NCI-H128 (cell line): ENCODE results near the gene SLCO3A1.

Source experiments
- DNase-seq: peaks from one replicate; lab custom pipeline; 2025; ENCODE audit not compliant: unreplicated experiment; lab: John Stamatoyannopoulos, UW

SLCO3A1 gene

DNA sequence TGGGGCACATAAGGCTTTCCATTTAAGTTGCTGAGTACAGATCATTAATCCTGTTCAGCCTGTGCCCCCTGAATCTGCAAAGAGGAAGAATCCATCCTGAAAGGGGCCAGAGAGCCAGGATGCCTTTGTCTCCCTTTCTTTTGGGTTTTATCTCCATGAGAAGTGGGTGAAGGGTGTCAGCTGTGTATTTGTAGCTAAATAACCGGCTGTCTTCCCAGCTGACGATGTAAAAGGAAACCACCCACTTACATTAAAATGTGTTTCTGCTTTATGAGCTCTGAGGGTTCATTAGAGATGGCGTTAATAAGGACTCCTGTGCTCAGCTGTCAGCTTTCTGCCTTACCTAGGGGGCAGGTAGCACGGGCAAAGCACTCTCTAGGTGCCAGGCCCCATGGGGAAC, 83.4 kb downstream of the SLCO3A1 start:
- peak; percentile 12 for DNase-seq

DNA sequence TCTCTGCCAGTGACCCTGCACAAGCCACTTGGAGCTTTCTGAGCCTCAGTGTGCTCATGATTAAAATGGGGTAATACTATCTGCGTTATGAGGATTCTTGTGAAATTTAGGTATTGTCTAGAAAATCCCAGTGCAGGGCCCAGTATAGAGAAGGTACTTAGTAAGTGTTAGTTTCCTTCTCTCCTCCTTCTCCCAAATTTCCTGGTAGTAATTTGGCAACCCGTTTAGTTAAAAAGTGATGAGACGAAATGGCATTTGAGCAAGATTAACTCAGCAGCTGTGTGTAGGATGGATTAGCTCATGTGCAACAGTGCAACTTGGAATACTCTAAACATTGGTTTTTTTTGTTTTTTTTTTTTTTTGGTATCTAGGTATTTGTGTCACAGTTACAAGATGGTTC, 84.6 kb downstream of the SLCO3A1 start:
- DNase-seq: no peak

- DNase-seq: no peak
Measured at GRCh38 chr15:91939403-91939831, 85.9 kb downstream of the SLCO3A1 start.

- DNase-seq: no peak
Measured at GRCh38 chr15:91940496-91941381, 87.2 kb downstream of the SLCO3A1 start.

- no peak for DNase-seq
Measured at GRCh38 chr15:91941871-91942658, 88.6 kb downstream of the SLCO3A1 start.

DNA sequence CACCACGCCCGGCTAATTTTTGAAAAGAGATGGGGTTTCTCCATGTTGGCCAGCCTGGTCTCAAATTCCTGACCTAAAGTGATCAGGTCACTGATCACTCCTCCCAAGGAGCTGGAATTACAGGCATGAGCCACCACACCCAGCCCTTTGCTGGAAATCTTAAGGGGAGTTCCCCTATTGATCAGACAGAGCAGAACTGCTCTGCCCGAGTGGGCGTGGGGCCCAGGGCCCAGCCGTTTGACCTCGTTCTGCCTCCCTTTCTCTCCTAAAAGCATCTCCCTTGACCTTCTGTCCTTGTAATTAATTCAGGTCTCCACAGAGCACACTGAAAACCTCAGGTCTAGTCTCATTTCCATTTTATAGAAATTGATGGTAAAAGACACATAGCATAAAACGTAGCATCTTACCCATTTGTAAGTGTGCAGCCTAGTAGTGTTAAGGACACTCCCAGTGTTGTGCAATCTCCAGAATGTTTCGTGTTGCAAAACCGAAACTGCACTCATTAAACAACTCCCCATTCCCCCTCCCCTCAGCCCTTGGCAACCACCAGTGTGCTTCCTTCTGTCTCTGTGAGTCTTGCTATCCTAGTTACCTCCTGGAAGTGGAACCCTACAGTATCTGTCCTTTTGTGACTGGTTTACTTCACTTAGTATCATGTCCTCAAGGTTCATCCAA, 89.3 kb downstream of the SLCO3A1 start:
- no peak for DNase-seq

DNA sequence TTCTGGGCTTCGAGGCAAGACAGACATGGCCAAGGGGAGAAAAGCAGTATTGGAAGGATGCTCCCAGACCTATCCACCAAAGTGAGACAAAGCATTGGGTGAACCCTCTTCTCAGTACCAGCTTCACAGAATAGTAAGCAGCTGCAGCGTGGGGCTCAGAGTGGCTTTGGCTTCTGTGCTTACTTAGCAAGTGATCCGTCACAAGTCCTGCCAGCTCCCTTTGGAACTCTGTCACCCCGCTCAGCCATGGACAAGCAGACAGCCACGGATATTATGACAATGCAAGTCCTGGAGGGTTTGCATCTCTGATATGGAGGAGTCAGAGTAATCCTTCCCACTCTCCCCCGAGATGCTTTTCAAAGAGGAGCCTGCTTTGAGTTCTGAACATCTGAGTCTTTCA, 90.8 kb downstream of the SLCO3A1 start:
- DNase-seq: no peak

DNA sequence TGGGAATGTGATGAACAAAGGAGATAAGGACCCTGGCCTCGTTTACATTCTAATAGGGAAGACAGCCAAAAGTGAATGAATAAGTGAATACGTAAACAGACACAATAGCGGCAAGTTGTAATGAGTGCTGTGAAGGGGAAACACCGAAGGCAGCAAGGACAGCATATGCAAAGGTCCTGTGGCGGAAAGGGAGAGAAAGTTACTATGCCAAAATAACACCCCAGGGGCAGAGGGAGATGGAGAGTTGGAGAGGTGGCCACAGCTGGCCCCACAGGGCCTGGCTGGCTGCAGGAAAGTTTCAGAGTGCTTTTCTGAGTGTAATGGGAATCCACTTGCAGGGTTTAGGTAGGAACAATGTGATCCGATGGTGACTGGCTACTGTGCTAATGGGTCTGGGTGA, 91.9 kb downstream of the SLCO3A1 start:
- DNase-seq: no peak

DNA sequence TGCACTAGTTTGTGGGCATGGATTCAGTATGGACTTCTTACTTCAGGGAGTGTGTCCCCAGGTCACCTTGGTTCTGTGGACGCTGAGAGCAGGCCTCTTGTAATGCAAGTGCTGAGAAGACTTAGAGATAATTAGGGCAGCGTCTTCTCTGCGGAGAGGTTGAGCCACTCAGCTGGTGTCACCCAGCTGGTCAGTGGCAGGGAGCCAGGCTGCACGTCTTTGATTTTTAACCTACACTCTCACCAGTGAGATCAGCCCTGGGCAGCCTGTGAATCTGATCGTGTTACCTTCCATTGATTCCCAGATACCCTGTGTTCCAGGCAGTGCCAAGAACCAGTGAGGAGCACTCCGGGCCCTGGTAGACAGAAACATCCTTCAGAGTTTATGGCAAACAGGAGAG, 92.6 kb downstream of the SLCO3A1 start:
- no peak for DNase-seq

- no peak for DNase-seq
Measured at GRCh38 chr15:91946581-91947292, 93.2 kb downstream of the SLCO3A1 start.

GRCh38 chr15:91947293-91947679, 93.8 kb downstream of the SLCO3A1 start:
- no peak for DNase-seq

- DNase-seq: no peak
Measured at GRCh38 chr15:91947683-91948608, 94.4 kb downstream of the SLCO3A1 start.

DNA sequence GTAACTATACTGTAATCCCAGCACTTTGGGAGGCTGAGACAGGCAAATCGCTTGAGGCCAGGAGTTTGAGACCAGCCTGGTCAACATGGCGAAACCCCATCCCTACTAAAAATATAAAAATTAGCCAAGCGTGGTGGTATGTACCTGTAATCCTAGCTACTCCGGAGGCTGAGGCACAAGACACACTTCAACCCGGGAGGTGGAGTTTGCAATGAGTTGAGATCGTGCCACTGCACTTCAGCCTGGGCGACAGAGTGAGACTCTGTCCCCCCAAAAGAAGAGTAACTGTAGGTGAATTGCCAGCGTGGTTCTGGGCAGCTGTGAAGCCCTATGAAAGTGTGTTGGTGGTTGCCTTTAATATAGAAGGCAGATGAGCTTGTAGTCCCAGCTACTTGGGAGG, 95.9 kb downstream of the SLCO3A1 start:
- DNase-seq: no peak

- DNase-seq: no peak
Measured at GRCh38 chr15:91950054-91950453, 96.5 kb downstream of the SLCO3A1 start.

GRCh38 chr15:91950631-91951329, 97.3 kb downstream of the SLCO3A1 start:
- no peak for DNase-seq

DNA sequence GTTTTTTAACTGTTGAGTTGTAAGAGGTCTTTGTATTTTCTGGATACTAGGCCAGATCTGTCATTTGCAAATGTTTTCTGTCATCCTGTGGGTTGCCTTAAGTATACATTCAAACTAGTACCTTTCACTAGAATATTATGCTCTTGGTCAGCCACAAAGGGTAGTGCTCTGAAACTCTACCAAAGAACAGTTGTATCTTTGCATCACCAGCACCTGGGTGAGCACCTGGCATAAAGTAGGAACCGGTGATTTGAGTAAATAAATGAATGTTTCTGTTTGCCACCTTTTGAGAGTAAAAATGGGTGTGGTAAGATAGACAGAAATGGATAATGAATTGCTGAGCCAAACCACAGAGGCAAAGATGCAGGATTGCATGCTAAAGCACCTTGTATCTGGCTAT, 98.7 kb downstream of the SLCO3A1 start:
- no peak for DNase-seq

- DNase-seq: no peak
Measured at GRCh38 chr15:91953432-91953831, 99.9 kb downstream of the SLCO3A1 start.

DNA sequence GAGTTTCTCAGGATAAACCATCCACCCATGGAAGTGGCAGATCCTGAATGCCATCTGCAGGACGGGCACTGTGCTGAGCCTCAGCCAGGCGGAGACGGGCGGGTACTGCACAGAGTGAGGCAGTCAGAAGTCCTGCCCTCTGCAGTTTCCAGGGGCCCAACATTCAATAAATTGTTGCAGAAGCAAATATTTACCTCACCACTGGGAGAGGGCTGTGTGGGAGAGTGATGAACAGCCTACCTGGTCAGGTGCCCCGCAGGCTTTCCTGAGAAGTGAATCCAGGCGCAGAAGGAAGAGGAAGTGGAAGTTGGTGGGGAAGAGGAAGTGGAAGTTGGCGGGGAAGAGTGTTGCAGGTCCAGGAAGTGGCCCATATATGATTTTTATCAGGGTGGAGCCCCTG, 100.8 kb downstream of the SLCO3A1 start:
- DNase-seq: no peak

- no peak for DNase-seq
Measured at GRCh38 chr15:91956026-91956723, 102.7 kb downstream of the SLCO3A1 start.
